Measurements from ENCODE around the gene CHRM2. TPM values are rescaled to one million over a fixed set of nuclear protein-coding genes. Genes with fewer than 3 reads are reported as not detected.

The CHRM2 gene
- total RNA-seq, 1 donor, result 26.4 TPM

DNA sequence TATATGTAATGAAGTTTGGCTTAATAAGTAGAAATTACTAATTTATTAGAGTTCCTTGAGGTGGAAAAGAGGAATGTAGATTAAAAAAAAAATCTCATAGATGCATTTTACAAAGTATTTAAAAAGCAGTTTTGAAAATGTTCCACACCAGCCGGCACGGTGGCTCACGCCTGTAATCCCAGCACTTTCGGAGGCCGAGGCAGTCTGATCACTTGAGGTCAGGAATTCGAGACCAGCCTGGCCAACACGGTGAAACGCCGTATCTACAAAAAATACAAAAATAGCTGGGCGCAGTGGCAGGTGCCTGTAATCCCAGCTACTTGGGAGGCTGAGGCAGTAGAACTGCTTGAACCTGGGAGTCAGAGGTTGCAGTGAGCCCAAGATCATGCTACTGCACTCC lies 3.2 kb upstream of the CHRM2 start:
- H3K4me3 ChIP-seq (ENCODE audit: low read depth, low read length), result no peak overlapping the region
- no peak for DNase-seq (ENCODE audit: low read depth)
- no peak for TF ChIP-seq CTCF (IDR thresholded peaks at IDR 0.05; ENCODE audit: insufficient read depth, low read length)

- H3K4me3 ChIP-seq (ENCODE audit: low read depth, low read length), result no peak overlapping the region
- no peak for TF ChIP-seq CTCF (IDR thresholded peaks at IDR 0.05; ENCODE audit: insufficient read depth, low read length)
- no peak for DNase-seq (ENCODE audit: low read depth)
Observed at GRCh38 chr7:136865777-136866176, 2.7 kb upstream of the CHRM2 start.

GRCh38 chr7:136869001-136869961 lies 829 bp downstream of the CHRM2 start:
- no peak for DNase-seq (ENCODE audit: low read depth)
- TF ChIP-seq CTCF (IDR thresholded peaks at IDR 0.05; ENCODE audit: insufficient read depth, low read length), result no peak
- peak overlapping the region; percentile 64 for H3K4me3 ChIP-seq (ENCODE audit: low read depth, low read length)

GRCh38 chr7:136869991-136870865 lies 1.8 kb downstream of the CHRM2 start:
- TF ChIP-seq CTCF (IDR thresholded peaks at IDR 0.05; ENCODE audit: insufficient read depth, low read length), result no peak
- peak overlapping the region; percentile 64 for H3K4me3 ChIP-seq (ENCODE audit: low read depth, low read length)
- no peak for DNase-seq (ENCODE audit: low read depth)

- H3K4me3 ChIP-seq (ENCODE audit: low read depth, low read length), result peak overlapping the region; percentile 64
- DNase-seq (ENCODE audit: low read depth), result no peak
- no peak for TF ChIP-seq CTCF (IDR thresholded peaks at IDR 0.05; ENCODE audit: insufficient read depth, low read length)
Observed at GRCh38 chr7:136870866-136871487, 2.5 kb downstream of the CHRM2 start.

DNA sequence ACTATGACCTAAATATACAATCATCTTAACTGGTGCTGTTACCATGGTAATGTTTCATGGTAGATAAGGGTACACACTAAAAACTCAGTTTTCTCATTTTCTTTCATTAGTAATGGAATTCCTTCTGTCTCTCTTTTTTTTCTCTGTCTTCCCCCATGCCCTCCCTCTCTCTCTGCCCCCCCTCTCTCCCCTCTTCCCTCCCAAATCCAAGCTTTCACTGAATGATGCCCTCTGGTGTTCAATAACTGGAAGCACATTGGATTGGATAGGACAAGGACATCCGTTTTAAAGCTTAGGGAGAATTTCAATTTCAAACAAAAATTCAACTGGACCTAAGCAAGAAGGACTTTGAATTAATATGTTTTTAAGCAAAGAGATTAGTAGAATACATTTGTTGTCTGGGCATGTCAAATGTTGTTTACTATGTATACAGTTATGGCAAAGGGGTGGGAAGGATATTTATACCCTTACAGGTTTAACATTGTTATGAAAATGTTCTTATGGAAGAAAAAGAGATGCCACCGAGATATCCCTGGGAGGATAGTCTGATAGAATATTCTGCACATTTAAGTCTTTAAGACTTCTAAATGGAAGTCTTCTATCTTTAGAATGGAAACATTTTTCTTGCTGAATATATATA lies 6.1 kb downstream of the CHRM2 start:
- H3K4me3 ChIP-seq (ENCODE audit: low read depth, low read length), result no peak overlapping the region
- DNase-seq (ENCODE audit: low read depth), result no peak
- TF ChIP-seq CTCF (IDR thresholded peaks at IDR 0.05; ENCODE audit: insufficient read depth, low read length), result peak; percentile 45

Data from fibroblast of the aortic adventitia (primary cell).